Uterus (tissue), 4 donors: ENCODE results near the gene GAS2L1. TPM values are rescaled to one million over a fixed set of nuclear protein-coding genes. Genes with fewer than 3 reads are reported as not detected.

Source experiments
- DNase-seq, 2 donors: peaks; one replicate each; pipeline ENCODE4 v3.0.0-alpha.2; 2019 to 2020
- H3K27ac ChIP-seq, 2 donors: fragments of 200-600 bp; sonication (generic); 1 replicate in 1 of 2; 2 replicates in 1 of 2; pipeline ENCODE4 v1.5.1; 2016 to 2018
- H3K27me3 ChIP-seq, 2 donors: fragments of 200-600 bp; sonication (generic); one replicate each; pipeline ENCODE4 v1.5.1; 2018 to 2019; ENCODE audit warnings: control low read depth in 1 of 2
- H3K36me3 ChIP-seq, 2 donors: fragments of 200-600 bp; sonication (generic); one replicate each; pipeline ENCODE4 v1.5.1; 2019; ENCODE audit warnings: control low read depth in 1 of 2
- H3K4me1 ChIP-seq, 2 donors: fragments of 200-600 bp; sonication (generic); one replicate each; pipeline ENCODE4 v1.5.1; 2018 to 2019; ENCODE audit warnings: control low read depth in 1 of 2
- H3K4me3 ChIP-seq, 2 donors: fragments of 200-600 bp; sonication (generic); 1 replicate in 1 of 2; 2 replicates in 1 of 2; pipeline ENCODE4 v1.5.1; 2018 to 2019; ENCODE audit warnings: mild to moderate bottlenecking in 1 of 2
- H3K9me3 ChIP-seq, 2 donors: fragments of 200-600 bp; sonication (generic); one replicate each; pipeline ENCODE4 v1.5.1; 2019; ENCODE audit warnings: control low read depth in 1 of 2
- CTCF ChIP-seq, 4 experiments: fragments of 200-600 bp in 2 of 4; fragments of 450-650 bp in 2 of 4; sonication (generic) in 2 of 4; IDR thresholded peaks; one replicate each; pipeline ENCODE4 v1.5.1; 2016 to 2019; ENCODE audit warnings: antibody characterized with exemption in 4 of 4, mild to moderate bottlenecking in 2 of 4, moderate library complexity in 1 of 4
- POLR2A ChIP-seq, 2 donors: fragments of 450-650 bp; IDR thresholded peaks; one replicate each; pipeline ENCODE4 v1.6.1; 2016; ENCODE audit warnings: antibody characterized with exemption in 2 of 2, mild to moderate bottlenecking in 1 of 2, moderate library complexity in 1 of 2
- intact Hi-C: fragments of 100-400 bp; cut with DNase I; formaldehyde crosslinking; loops from one replicate; pipeline ENCODE4 v1.15.1; 2023; ENCODE audit warnings: low total_unique reads
- total RNA-seq, 4 donors: library from RNA; depleted of rRNA in 3 of 4; stranded (reverse); fragments of >200 nt in 3 of 4; gene quantifications; one replicate each; pipeline versions ENCODE4 v1.1.0 to v1.2.4, GENCODE V29; 2014 to 2023
- donor health status: DM: yes; HTN: yes; CAD: no.

Gene GAS2L1
- total RNA-seq, 4 donors from 2014 or later, result 2.4 to 29.6 (median 11.9) TPM

- intact Hi-C loops, result no loop called here
- H3K36me3 ChIP-seq, result no peaks in the 10 kb centered on the region
- H3K27ac ChIP-seq, result peak overlapping the region; percentile 8 to 42
Observed at GRCh38 chr22:29330753-29331152, 24.3 kb downstream of the GAS2L1 start.

GRCh38 chr22:29331213-29331612 lies 24.8 kb downstream of the GAS2L1 start:
- intact Hi-C loops, result no loop called here
- H3K27me3 ChIP-seq, result no peaks in the 10 kb centered on the region
- H3K27ac ChIP-seq, result peak overlapping the region in 1 of 2 donors; percentile 42
- TF ChIP-seq POLR2A (IDR thresholded peaks at IDR 0.05), result no peak
- TF ChIP-seq CTCF (IDR thresholded peaks at IDR 0.05), result no peak
- no peaks in the 10 kb centered on the region for H3K36me3 ChIP-seq
- H3K9me3 ChIP-seq, result no peaks in the 10 kb centered on the region
- H3K4me1 ChIP-seq, result no peaks in the 10 kb centered on the region
- DNase-seq, result no peak
- no peak overlapping the region for H3K4me3 ChIP-seq

More at GRCh38 chr22:29330753-29331152, 24.3 kb downstream of the GAS2L1 start:
- H3K4me1 ChIP-seq, result no peaks in the 10 kb centered on the region
- TF ChIP-seq POLR2A (IDR thresholded peaks at IDR 0.05) (no peak), CTCF (IDR thresholded peaks at IDR 0.05) (no peak)
- H3K4me3 ChIP-seq, result no peak overlapping the region
- peak; percentile 82 to 83 for DNase-seq
- no peaks in the 10 kb centered on the region for H3K27me3 ChIP-seq
- no peaks in the 10 kb centered on the region for H3K9me3 ChIP-seq

GRCh38 chr22:29331658-29332300 lies 25.3 kb downstream of the GAS2L1 start:
- no peaks in the 10 kb centered on the region for H3K4me1 ChIP-seq
- TF ChIP-seq CTCF (IDR thresholded peaks at IDR 0.05), result no peak
- intact Hi-C loops, result no loop called here
- H3K27me3 ChIP-seq, result no peaks in the 10 kb centered on the region
- no peak overlapping the region for H3K4me3 ChIP-seq
- H3K36me3 ChIP-seq, result no peaks in the 10 kb centered on the region
- no peaks in the 10 kb centered on the region for H3K9me3 ChIP-seq
- no peak overlapping the region for H3K27ac ChIP-seq
- DNase-seq, result no peak

GRCh38 chr22:29332886-29333496 lies 26.5 kb downstream of the GAS2L1 start:
- Histone ChIP-seq H3K4me3 (no peak overlapping the region), H3K27me3 (no peaks in the 10 kb centered on the region), H3K4me1 (no peaks in the 10 kb centered on the region), H3K27ac (no peak overlapping the region), H3K36me3 (no peaks in the 10 kb centered on the region), H3K9me3 (no peaks in the 10 kb centered on the region)
- TF ChIP-seq CTCF (IDR thresholded peaks at IDR 0.05) (no peak), POLR2A (IDR thresholded peaks at IDR 0.05) (no peak)
- intact Hi-C loops, result no loop called here
- no peak for DNase-seq

- Histone ChIP-seq H3K4me3 (no peak overlapping the region), H3K27me3 (no peaks in the 10 kb centered on the region), H3K9me3 (no peaks in the 10 kb centered on the region), H3K4me1 (no peaks in the 10 kb centered on the region), H3K27ac (no peak overlapping the region), H3K36me3 (no peaks in the 10 kb centered on the region)
- TF ChIP-seq POLR2A (IDR thresholded peaks at IDR 0.05) (no peak), CTCF (IDR thresholded peaks at IDR 0.05) (no peak)
- DNase-seq, result no peak
- intact Hi-C loops, result no loop called here
Observed at GRCh38 chr22:29334148-29334547, 27.7 kb downstream of the GAS2L1 start.
